AG04449 (cell line): ENCODE results near the gene NEAT1.

Source experiments
- CTCF ChIA-PET: fragments of 350-600 bp; formaldehyde crosslinking; extraction: SDS; loops from one replicate; lab custom pipeline; 2021; ENCODE audit warnings: antibody characterized with exemption; lab: Yijun Ruan, JAX
- POLR2A ChIA-PET: fragments of 400-600, 350-600 bp; formaldehyde crosslinking; extraction: SDS; loops from one replicate; lab custom pipeline; 2020; ENCODE audit warnings: antibody characterized with exemption, inconsistent platforms; lab: Yijun Ruan, JAX
- DNase-seq: peaks from one replicate; pipeline ENCODE4 v3.0.0-alpha.2; 2010; ENCODE audit warnings: low read depth, low spot score
- H3K4me3 ChIP-seq: 2 replicates; pipeline ENCODE4 v1.5.1; 2011; ENCODE audit warnings: low read depth, mild to moderate bottlenecking, control low read depth, low read length
- TF ChIP-seq, protein P1 (sequence below): IDR thresholded peaks from one replicate; pipeline ENCODE4 v1.5.1; 2011; ENCODE audit warnings: mild to moderate bottlenecking, moderate library complexity, low read length, control low read depth, inconsistent platforms; ENCODE audit not compliant: insufficient read depth; ENCODE audit errors: missing control alignments

The NEAT1 gene

GRCh38 chr11:65422633-65423515, at the start of gene NEAT1:
Gene NEAT1 (plus strand): TSS chr11:65422798.
- peak within 1 kb of the TSS; percentile 98 for H3K4me3 ChIP-seq
- TF ChIP-seq, protein P1, sequence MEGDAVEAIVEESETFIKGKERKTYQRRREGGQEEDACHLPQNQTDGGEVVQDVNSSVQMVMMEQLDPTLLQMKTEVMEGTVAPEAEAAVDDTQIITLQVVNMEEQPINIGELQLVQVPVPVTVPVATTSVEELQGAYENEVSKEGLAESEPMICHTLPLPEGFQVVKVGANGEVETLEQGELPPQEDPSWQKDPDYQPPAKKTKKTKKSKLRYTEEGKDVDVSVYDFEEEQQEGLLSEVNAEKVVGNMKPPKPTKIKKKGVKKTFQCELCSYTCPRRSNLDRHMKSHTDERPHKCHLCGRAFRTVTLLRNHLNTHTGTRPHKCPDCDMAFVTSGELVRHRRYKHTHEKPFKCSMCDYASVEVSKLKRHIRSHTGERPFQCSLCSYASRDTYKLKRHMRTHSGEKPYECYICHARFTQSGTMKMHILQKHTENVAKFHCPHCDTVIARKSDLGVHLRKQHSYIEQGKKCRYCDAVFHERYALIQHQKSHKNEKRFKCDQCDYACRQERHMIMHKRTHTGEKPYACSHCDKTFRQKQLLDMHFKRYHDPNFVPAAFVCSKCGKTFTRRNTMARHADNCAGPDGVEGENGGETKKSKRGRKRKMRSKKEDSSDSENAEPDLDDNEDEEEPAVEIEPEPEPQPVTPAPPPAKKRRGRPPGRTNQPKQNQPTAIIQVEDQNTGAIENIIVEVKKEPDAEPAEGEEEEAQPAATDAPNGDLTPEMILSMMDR = no peak
- ChIA-PET POLR2A (interaction anchor here (0.5 to 19.6 kb wide), 42 partner anchors 8 to 310 kb away, joined by 3 to 664 read pairs (median 6); partner anchors contain the start of genes DPF2, FRMD8, MALAT1 and PCNX3), CTCF (interaction anchor here (0.6 to 10.3 kb wide), 3 partner anchors 33 to 86 kb away, joined by 4 to 151 read pairs (median 4); no protein-coding TSS in a partner anchor)
- peak; percentile 38 for DNase-seq

- CTCF ChIA-PET = interaction anchor here (0.6 to 2.7 kb wide), 8 partner anchors 8 to 199 kb away, joined by 3 to 9 read pairs (median 3); no protein-coding TSS in a partner anchor
These were observed 48.6 kb upstream of the NEAT1 start for GRCh38 chr11:65373839-65374580.

GRCh38 chr11:65375012-65375411, 47.6 kb upstream of the NEAT1 start:
- TF ChIP-seq, protein P1 = no peak
- ChIA-PET POLR2A (interaction anchor here (0.6 kb wide), 1 partner anchor 133 kb away, joined by 3 read pairs; no protein-coding TSS in a partner anchor), CTCF (interaction anchor here (0.7 to 1.4 kb wide), 3 partner anchors 12 to 198 kb away, joined by 3 to 5 read pairs (median 3); partner anchors contain the start of gene FRMD8)
- no peak for DNase-seq
- H3K4me3 ChIP-seq = no peak overlapping the region

More at GRCh38 chr11:65373839-65374580, 48.6 kb upstream of the NEAT1 start:
- POLR2A ChIA-PET = interaction anchor here (0.9 to 1.0 kb wide), 2 partner anchors 9 to 12 kb away, joined by 3 to 4 read pairs; partner anchors contain the start of genes FRMD8 and SLC25A45
- DNase-seq = no peak
- TF ChIP-seq, protein P1 = no peak
- H3K4me3 ChIP-seq = no peak overlapping the region

DNA sequence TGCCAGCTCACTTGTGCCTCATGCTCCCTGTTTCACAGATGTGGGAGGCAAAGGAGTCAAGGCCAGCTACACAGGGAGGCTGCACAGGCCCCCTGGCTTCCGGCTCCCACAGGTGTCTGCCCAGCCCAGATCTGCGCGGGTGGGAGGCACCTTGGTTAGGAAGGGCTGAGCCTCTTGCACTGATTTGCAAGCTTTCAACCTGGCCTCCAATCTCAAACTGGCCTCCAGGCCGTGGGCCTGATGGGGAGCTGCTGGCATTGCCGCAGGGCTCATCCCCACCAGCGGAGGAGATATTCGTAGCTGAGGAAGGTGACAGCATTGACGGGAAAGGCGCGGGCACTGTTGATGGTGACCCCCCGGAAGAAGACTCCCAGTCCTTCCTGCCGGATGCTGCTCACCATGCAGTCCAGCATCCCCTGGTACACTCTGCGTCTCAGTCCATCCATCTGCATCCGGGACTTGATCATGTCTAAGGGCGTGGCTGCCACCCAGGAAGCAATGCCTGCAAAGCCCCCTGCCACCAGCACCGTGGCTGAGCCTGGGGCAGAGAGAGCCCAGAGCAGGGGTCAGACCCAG, 46.4 kb upstream of the NEAT1 start:
- H3K4me3 ChIP-seq = no peak overlapping the region
- TF ChIP-seq, protein P1 = no peak
- ChIA-PET POLR2A (interaction anchor here (1.2 kb wide), 1 partner anchor 130 kb away, joined by 3 read pairs; no protein-coding TSS in a partner anchor), CTCF (no interaction called here)
- no peak for DNase-seq

DNA sequence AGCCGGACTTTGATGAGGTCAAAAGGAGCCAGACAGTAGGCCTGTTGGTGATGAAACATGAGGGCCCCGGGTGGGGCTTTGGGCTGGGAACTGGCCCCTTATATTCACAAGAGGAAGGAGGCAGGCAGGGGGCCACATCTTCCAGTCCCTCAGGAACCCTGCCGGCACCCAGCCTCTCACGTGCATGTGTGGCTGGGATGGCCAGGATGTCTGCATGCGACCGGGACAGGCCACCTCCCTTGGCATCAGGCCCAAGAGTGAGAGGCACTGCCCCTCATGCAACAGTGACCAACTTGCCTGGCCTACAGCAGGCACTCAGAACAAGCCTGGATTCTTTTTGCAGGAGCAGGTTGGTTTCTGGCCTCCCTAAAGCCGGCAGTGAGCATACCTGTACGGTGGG, 45.6 kb upstream of the NEAT1 start:
- H3K4me3 ChIP-seq = no peak overlapping the region
- no peak for DNase-seq
- TF ChIP-seq, protein P1 = no peak
- CTCF ChIA-PET = no interaction called here
- POLR2A ChIA-PET = no interaction called here
